SU-DHL-6 (cell line): ENCODE measurements around the gene HAPLN3.

ENCODE experiments used
- H2AFZ ChIP-seq: fragments of 200-600 bp; sonication (generic); 2 replicates; pipeline ENCODE4 v1.6.1; 2014; ENCODE audit warnings: low read depth, mild to moderate bottlenecking, moderate library complexity, mixed read lengths, antibody characterized with exemption, low read length; ENCODE audit not compliant: severe bottlenecking
- H3F3A ChIP-seq: fragments of 200-600 bp; shearing (Covaris generic); 2 replicates; pipeline ENCODE4 v1.6.0; 2016; ENCODE audit warnings: antibody characterized with exemption, mild to moderate bottlenecking; ENCODE audit not compliant: insufficient read depth
- H3K27ac ChIP-seq: fragments of 200-600 bp; sonication (generic); 2 replicates; pipeline ENCODE4 v1.5.1; 2016; ENCODE audit warnings: low read depth, mild to moderate bottlenecking, low read length, moderate library complexity, mixed read lengths
- H3K27me3 ChIP-seq: fragments of 200-600 bp; sonication (generic), shearing (Covaris generic); 2 replicates; pipeline ENCODE4 v1.6.0; 2014; ENCODE audit warnings: mild to moderate bottlenecking, low read length
- H3K36me3 ChIP-seq: fragments of 200-600 bp; sonication (generic); 2 replicates; pipeline ENCODE4 v1.6.1; 2014; ENCODE audit warnings: mild to moderate bottlenecking, low read length, mixed read lengths
- H3K4me2 ChIP-seq: fragments of 300-600, 200-600 bp; shearing (Covaris generic), sonication (generic); 2 replicates; pipeline ENCODE4 v1.6.0; 2014; ENCODE audit warnings: low read length, low read depth, mild to moderate bottlenecking; ENCODE audit not compliant: poor library complexity, severe bottlenecking
- H3K4me3 ChIP-seq: fragments of 200-600 bp; sonication (generic); 2 replicates; pipeline ENCODE4 v1.5.1; 2014; ENCODE audit warnings: antibody characterized with exemption, low read length, mild to moderate bottlenecking, mixed read lengths; ENCODE audit not compliant: insufficient read depth, poor library complexity, severe bottlenecking
- H3K79me2 ChIP-seq: fragments of 200-600 bp; sonication (generic); 2 replicates; pipeline ENCODE4 v1.6.1; 2014; ENCODE audit warnings: mild to moderate bottlenecking, low read length, moderate library complexity; ENCODE audit not compliant: insufficient read depth
- H3K9ac ChIP-seq: fragments of 200-600 bp; sonication (generic); 2 replicates; pipeline ENCODE4 v1.7.0; 2014; ENCODE audit warnings: mild to moderate bottlenecking, low read length
- H3K9me2 ChIP-seq: fragments of 200-600 bp; sonication (generic); replicated peaks from 2 replicates; pipeline ENCODE4 v1.6.1; 2014; ENCODE audit warnings: low read length; ENCODE audit not compliant: insufficient read depth
- H3K9me3 ChIP-seq: fragments of 200-600 bp; sonication (generic); 2 replicates; pipeline ENCODE4 v1.6.1; 2014; ENCODE audit warnings: low read length, mixed read lengths; ENCODE audit not compliant: insufficient read depth
- H4K20me1 ChIP-seq: fragments of 200-600 bp; sonication (generic); 2 replicates; pipeline ENCODE4 v1.6.1; 2014; ENCODE audit warnings: low read depth, mild to moderate bottlenecking, antibody characterized with exemption, low read length, moderate library complexity, mixed read lengths
- CTCF ChIP-seq: fragments of 200-600 bp; sonication (generic); IDR thresholded peaks from one replicate; pipeline ENCODE4 v1.5.1; 2017; ENCODE audit warnings: antibody characterized with exemption, mild to moderate bottlenecking, low read length, moderate library complexity; ENCODE audit not compliant: insufficient read depth, poor library complexity, severe bottlenecking
- EZH2phosphoT487 ChIP-seq: fragments of 200-600 bp; sonication (generic), shearing (Covaris generic); conservative IDR thresholded peaks from 2 replicates; pipeline ENCODE4 v1.6.1; 2018; ENCODE audit warnings: mild to moderate bottlenecking, antibody characterized with exemption, low read length, moderate library complexity, mixed read lengths

Gene HAPLN3

GRCh38 chr15:88920186-88920891 is 25.0 kb upstream of the HAPLN3 start:
- Histone ChIP-seq H3K27ac (no peak overlapping the region), H3K36me3 (no peaks in the 10 kb centered on the region), H4K20me1 (no peaks in the 10 kb centered on the region), H2AFZ (no peak overlapping the region), H3K79me2 (no peaks in the 10 kb centered on the region), H3K9ac (no peak overlapping the region), H3K27me3 (no peaks in the 10 kb centered on the region), H3K9me3 (no peaks in the 10 kb centered on the region), H3K4me3 (no peak overlapping the region), H3F3A (no peaks in the 10 kb centered on the region), H3K9me2 (no peaks in the 10 kb centered on the region), H3K4me2 (no peak overlapping the region)
- TF ChIP-seq CTCF (no peak), EZH2phosphoT487 (no peak)

- Histone ChIP-seq H3K4me3 (no peak overlapping the region), H3K36me3 (no peaks in the 10 kb centered on the region), H3K9me3 (no peaks in the 10 kb centered on the region), H3K79me2 (no peaks in the 10 kb centered on the region), H3F3A (no peaks in the 10 kb centered on the region), H3K9me2 (no peaks in the 10 kb centered on the region), H3K4me2 (no peak overlapping the region), H3K27ac (no peak overlapping the region), H4K20me1 (no peaks in the 10 kb centered on the region), H2AFZ (no peak overlapping the region), H3K27me3 (no peaks in the 10 kb centered on the region), H3K9ac (no peak overlapping the region)
- TF ChIP-seq CTCF, result no peak
- no peak for TF ChIP-seq EZH2phosphoT487
Measured at GRCh38 chr15:88918738-88919137, 23.4 kb upstream of the HAPLN3 start.

GRCh38 chr15:88917760-88918159 is 22.4 kb upstream of the HAPLN3 start:
- H3K4me2 ChIP-seq, result no peak overlapping the region
- no peak overlapping the region for H2AFZ ChIP-seq
- H3K79me2 ChIP-seq, result no peaks in the 10 kb centered on the region
- H3F3A ChIP-seq, result no peaks in the 10 kb centered on the region
- no peaks in the 10 kb centered on the region for H3K9me2 ChIP-seq
- no peak for TF ChIP-seq EZH2phosphoT487
- no peak for TF ChIP-seq CTCF
- H4K20me1 ChIP-seq, result no peaks in the 10 kb centered on the region
- H3K9me3 ChIP-seq, result no peaks in the 10 kb centered on the region
- no peaks in the 10 kb centered on the region for H3K27me3 ChIP-seq
- no peak overlapping the region for H3K27ac ChIP-seq
- H3K4me3 ChIP-seq, result no peak overlapping the region
- no peaks in the 10 kb centered on the region for H3K36me3 ChIP-seq
- H3K9ac ChIP-seq, result no peak overlapping the region
